GM10266 (cell line): ENCODE data around the gene PCSK6.

ENCODE experiments used
- DNase-seq: peaks from one replicate; pipeline ENCODE4 v3.0.0; 2012; ENCODE audit errors: extremely low spot score
- CTCF ChIP-seq: IDR thresholded peaks from 2 replicates; pipeline ENCODE4 v1.5.1; 2012; ENCODE audit warnings: mild to moderate bottlenecking, low read depth; ENCODE audit not compliant: control insufficient read depth, insufficient read depth; ENCODE audit errors: missing control alignments

The PCSK6 gene

GRCh38 chr15:101387574-101387973 lies 101.9 kb downstream of the PCSK6 start:
- TF ChIP-seq CTCF, result no peak
- DNase-seq, result no peak

GRCh38 chr15:101386967-101387366 lies 102.5 kb downstream of the PCSK6 start:
- TF ChIP-seq CTCF, result no peak
- no peak for DNase-seq

GRCh38 chr15:101386006-101386405 lies 103.5 kb downstream of the PCSK6 start:
- TF ChIP-seq CTCF, result no peak
- no peak for DNase-seq

DNA sequence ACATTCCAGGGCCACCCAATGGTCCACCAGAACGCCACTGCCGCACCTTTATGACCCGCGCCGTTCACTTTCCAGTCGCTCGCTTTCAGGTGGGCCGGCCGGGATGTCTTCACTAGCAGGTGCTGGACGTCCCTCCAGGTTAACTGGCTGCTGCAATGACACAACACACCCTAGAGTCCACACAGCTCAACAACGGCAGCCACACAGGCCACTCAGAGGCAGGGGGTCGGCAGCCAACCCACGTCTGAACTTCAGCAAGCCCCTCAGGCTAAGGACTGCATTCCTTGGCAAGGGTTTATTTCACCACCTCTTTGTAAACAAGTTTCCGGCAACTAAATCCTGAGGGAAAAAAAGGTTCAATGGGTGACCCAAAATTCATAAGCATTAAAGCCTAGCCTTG lies 105.2 kb downstream of the PCSK6 start:
- TF ChIP-seq CTCF, result no peak

GRCh38 chr15:101382544-101382943 lies 107.0 kb downstream of the PCSK6 start:
- TF ChIP-seq CTCF, result no peak
- DNase-seq, result no peak

More for the DNA sequence above, 105.2 kb downstream of the PCSK6 start:
- no peak for DNase-seq

DNA sequence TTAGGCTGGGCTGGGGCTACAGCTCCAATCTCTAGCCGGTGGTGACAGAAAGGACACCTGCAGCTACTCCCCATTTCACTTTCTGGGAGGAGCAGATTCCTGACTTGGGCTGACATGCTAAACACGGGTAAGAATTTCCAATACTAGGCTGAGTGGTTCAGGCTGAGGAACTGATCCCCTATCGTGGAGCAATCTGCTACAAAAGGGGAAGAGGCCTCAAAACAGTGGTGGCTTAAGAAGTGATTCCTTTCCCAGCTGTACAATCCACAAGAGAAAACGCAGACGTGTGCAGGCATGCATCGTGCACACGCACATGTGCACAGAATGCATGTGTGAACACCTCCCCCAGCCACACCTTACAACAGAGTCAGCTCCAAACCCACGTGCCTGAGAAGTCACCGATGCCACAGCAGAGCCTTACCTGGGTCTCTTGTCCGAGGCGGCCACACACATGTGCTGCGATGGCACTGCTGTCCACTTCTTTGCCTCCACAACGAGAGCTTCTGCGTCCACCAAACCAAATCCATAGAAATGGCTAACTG lies 107.8 kb downstream of the PCSK6 start:
- no peak for TF ChIP-seq CTCF

GRCh38 chr15:101380146-101380545 lies 109.4 kb downstream of the PCSK6 start:
- no peak for DNase-seq
- TF ChIP-seq CTCF, result no peak

More for the DNA sequence above, 107.8 kb downstream of the PCSK6 start:
- no peak for DNase-seq
